HAP-1 (cell line): Measurements from ENCODE around the gene OR13A1.
A peak's percentile ranks its signal among the peaks of the same experiment; 100 is the strongest.
"Not testable (repeated sequence)": the region's sequence is repeated elsewhere in the genome, so short reads cannot be mapped to it uniquely, and the experiment has no call there.

ENCODE experiments used
- DNase-seq, 2 experiments: peaks; one replicate each; pipeline ENCODE4 v3.0.0-alpha.2; 2016 to 2020; ENCODE audit warnings: low spot score in 2 of 2
- H3K27me3 ChIP-seq: fragments of 250-450 bp; sonication (Bioruptor Pico); 2 replicates; pipeline ENCODE4 v1.5.1; 2020; ENCODE audit warnings: low read depth, mild to moderate bottlenecking, moderate library complexity
- H3K36me3 ChIP-seq: fragments of 250-450 bp; sonication (Bioruptor Pico); replicated peaks from 2 replicates; pipeline ENCODE4 v1.5.1; 2020; ENCODE audit warnings: mild to moderate bottlenecking
- H3K4me1 ChIP-seq: fragments of 250-450 bp; sonication (Bioruptor Pico); 2 replicates; pipeline ENCODE4 v1.5.1; 2020; ENCODE audit warnings: mild to moderate bottlenecking
- H3K4me3 ChIP-seq: fragments of 250-450 bp; sonication (Bioruptor Pico); 2 replicates; pipeline ENCODE4 v1.5.1; 2020; ENCODE audit warnings: mild to moderate bottlenecking, moderate library complexity
- H3K9me3 ChIP-seq: fragments of 250-450 bp; sonication (Bioruptor Pico); 2 replicates; pipeline ENCODE4 v1.5.1; 2020; ENCODE audit warnings: mild to moderate bottlenecking, moderate library complexity
- in situ Hi-C: fragments of 300-500 bp; cut with MboI; formaldehyde crosslinking; loops from 3 replicates; pipeline ENCODE4 v1.14.3; 2020; ENCODE audit warnings: low sequenced_read_pairs, inconsistent platforms, mixed read lengths

The OR13A1 gene

GRCh38 chr10:45315508-45315907 is at the start of gene OR13A1:
TSS of gene OR13A1 (minus strand) at chr10:45315608. CDS start at chr10:45304422, 11,186 bp downstream.
- in situ Hi-C loops = no loop called here

GRCh38 chr10:45361983-45362799 is 46.8 kb upstream of the OR13A1 start:
- in situ Hi-C loops, H3K9me3 ChIP-seq, H3K36me3 ChIP-seq, H3K27me3 ChIP-seq, H3K4me3 ChIP-seq, H3K4me1 ChIP-seq: not testable (repeated sequence)
- peak in 1 of 2 experiments; percentile 38 for DNase-seq

More at GRCh38 chr10:45315508-45315907, at the start of gene OR13A1:
- H3K9me3 ChIP-seq = no peaks in the 10 kb centered on the region; the same call in 1 of the 2 replicates
- no peak within 1 kb of the TSS for H3K4me3 ChIP-seq
- no peaks in the 10 kb centered on the region for H3K36me3 ChIP-seq
- H3K27me3 ChIP-seq = no peaks in the 10 kb centered on the region
- H3K4me1 ChIP-seq = no peaks in the 10 kb centered on the region
- no peak for DNase-seq

- H3K27me3 ChIP-seq, in situ Hi-C loops, DNase-seq: not testable (repeated sequence)
Measured at GRCh38 chr10:45358961-45359360, 43.6 kb upstream of the OR13A1 start.

GRCh38 chr10:45355494-45355893 is 40.1 kb upstream of the OR13A1 start:
- no peak for DNase-seq
- H3K36me3 ChIP-seq = no peaks in the 10 kb centered on the region

More at GRCh38 chr10:45358961-45359360, 43.6 kb upstream of the OR13A1 start:
- H3K4me1 ChIP-seq, H3K36me3 ChIP-seq, H3K4me3 ChIP-seq, H3K9me3 ChIP-seq: not testable (repeated sequence)

GRCh38 chr10:45354261-45354660 is 38.9 kb upstream of the OR13A1 start:
- H3K36me3 ChIP-seq = no peaks in the 10 kb centered on the region
- DNase-seq = no peak
- H3K4me1 ChIP-seq = no peaks in the 10 kb centered on the region
- H3K9me3 ChIP-seq = peaks cover under 1% of the 10 kb centered on the region; the same call in 1 of the 2 replicates
- H3K27me3 ChIP-seq = no peaks in the 10 kb centered on the region
- no peak overlapping the region for H3K4me3 ChIP-seq
- in situ Hi-C loops = no loop called here

More at GRCh38 chr10:45355494-45355893, 40.1 kb upstream of the OR13A1 start:
- Histone ChIP-seq H3K4me1 (no peaks in the 10 kb centered on the region), H3K9me3 (no peaks in the 10 kb centered on the region), H3K4me3 (no peak overlapping the region), H3K27me3 (no peaks in the 10 kb centered on the region)
- in situ Hi-C loops = no loop called here

- H3K27me3 ChIP-seq = no peaks in the 10 kb centered on the region
- no peaks in the 10 kb centered on the region for H3K4me1 ChIP-seq
- peaks cover 3% of the 10 kb centered on the region; the same call in 1 of the 2 replicates for H3K9me3 ChIP-seq
- DNase-seq = no peak
- no peaks in the 10 kb centered on the region for H3K36me3 ChIP-seq
- in situ Hi-C loops = no loop called here
- no peak overlapping the region for H3K4me3 ChIP-seq
Measured at GRCh38 chr10:45353186-45353585, 37.8 kb upstream of the OR13A1 start.

- H3K36me3 ChIP-seq, in situ Hi-C loops, DNase-seq, H3K27me3 ChIP-seq, H3K9me3 ChIP-seq, H3K4me1 ChIP-seq, H3K4me3 ChIP-seq: not testable (repeated sequence)
Measured at GRCh38 chr10:45348196-45348765, 32.9 kb upstream of the OR13A1 start.

- H3K4me3 ChIP-seq, H3K4me1 ChIP-seq, DNase-seq, in situ Hi-C loops, H3K27me3 ChIP-seq, H3K36me3 ChIP-seq, H3K9me3 ChIP-seq: not testable (repeated sequence)
Measured at GRCh38 chr10:45347464-45347863, 32.1 kb upstream of the OR13A1 start.

- H3K4me1 ChIP-seq, in situ Hi-C loops, H3K4me3 ChIP-seq, DNase-seq, H3K9me3 ChIP-seq, H3K27me3 ChIP-seq, H3K36me3 ChIP-seq: not testable (repeated sequence)
Measured at GRCh38 chr10:45346652-45347335, 31.4 kb upstream of the OR13A1 start.

GRCh38 chr10:45340420-45340819 is 25.0 kb upstream of the OR13A1 start:
- H3K27me3 ChIP-seq, H3K4me3 ChIP-seq, H3K36me3 ChIP-seq, H3K4me1 ChIP-seq, in situ Hi-C loops, H3K9me3 ChIP-seq, DNase-seq: not testable (repeated sequence)

- in situ Hi-C loops = no loop called here
- no peaks in the 10 kb centered on the region for H3K36me3 ChIP-seq
Measured at GRCh38 chr10:45339894-45340293, 24.5 kb upstream of the OR13A1 start.

GRCh38 chr10:45331824-45332223 is 16.4 kb upstream of the OR13A1 start:
- H3K36me3 ChIP-seq, H3K9me3 ChIP-seq, H3K4me3 ChIP-seq, DNase-seq, H3K4me1 ChIP-seq, in situ Hi-C loops, H3K27me3 ChIP-seq: not testable (repeated sequence)

More at GRCh38 chr10:45339894-45340293, 24.5 kb upstream of the OR13A1 start:
- H3K4me1 ChIP-seq = no peaks in the 10 kb centered on the region
- no peak overlapping the region for H3K4me3 ChIP-seq
- H3K9me3 ChIP-seq = no peaks in the 10 kb centered on the region
- no peaks in the 10 kb centered on the region for H3K27me3 ChIP-seq
- DNase-seq = no peak

GRCh38 chr10:45326864-45327263 is 11.5 kb upstream of the OR13A1 start:
- H3K36me3 ChIP-seq, H3K4me1 ChIP-seq, H3K27me3 ChIP-seq, H3K9me3 ChIP-seq, H3K4me3 ChIP-seq, DNase-seq, in situ Hi-C loops: not testable (repeated sequence)

GRCh38 chr10:45325116-45325515 is 9.7 kb upstream of the OR13A1 start:
- no peaks in the 10 kb centered on the region for H3K36me3 ChIP-seq
- in situ Hi-C loops = no loop called here
- H3K9me3 ChIP-seq = no peaks in the 10 kb centered on the region
- H3K4me1 ChIP-seq = no peaks in the 10 kb centered on the region
- no peaks in the 10 kb centered on the region for H3K27me3 ChIP-seq
- no peak overlapping the region for H3K4me3 ChIP-seq
- no peak for DNase-seq
